Esophagus muscularis mucosa (tissue), 3 donors: ENCODE data around the gene HSPA4.

Experiments used
- POLR2A ChIP-seq: fragments of 450-650 bp; IDR thresholded peaks from one replicate; pipeline ENCODE4 v1.6.1; 2017; ENCODE audit warnings: antibody characterized with exemption, moderate library complexity, mild to moderate bottlenecking, low read depth
- POLR2AphosphoS5 ChIP-seq, 2 donors: sonication (generic); formaldehyde crosslinking; IDR thresholded peaks; one replicate each; pipeline ENCODE4 v1.6.1; 2017; ENCODE audit warnings: antibody characterized with exemption in 2 of 2
- TF ChIP-seq, protein P1 (sequence below), 3 experiments: fragments of 200-600 bp in 2 of 3; fragments of 450-650 bp in 1 of 3; sonication (generic) in 2 of 3; IDR thresholded peaks; one replicate each; pipeline ENCODE4 v1.5.1; 2017 to 2019; ENCODE audit warnings: antibody characterized with exemption in 3 of 3, mild to moderate bottlenecking in 2 of 3, moderate library complexity in 1 of 3

DNA sequence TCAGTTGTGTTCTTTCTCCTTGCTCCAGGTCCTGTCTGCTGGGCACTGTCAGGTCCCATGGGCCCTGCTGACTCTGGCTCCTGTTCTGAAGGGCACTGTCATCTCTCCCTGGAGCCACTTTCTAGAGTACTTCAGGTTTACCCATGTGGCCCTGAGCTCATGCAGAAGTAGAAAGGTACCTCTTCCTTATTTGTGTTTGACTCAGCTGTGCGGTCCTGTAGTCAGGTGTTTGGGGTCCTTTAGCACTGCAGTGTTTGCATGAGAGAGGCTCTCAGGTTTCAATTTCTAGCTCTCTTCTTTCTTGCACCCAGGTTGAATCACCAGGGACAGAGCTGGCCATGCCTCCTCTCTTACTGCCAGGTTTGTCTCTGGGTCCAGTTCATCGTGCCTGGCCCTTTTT, 71.5 kb downstream of the HSPA4 start:
- TF ChIP-seq, protein P1, sequence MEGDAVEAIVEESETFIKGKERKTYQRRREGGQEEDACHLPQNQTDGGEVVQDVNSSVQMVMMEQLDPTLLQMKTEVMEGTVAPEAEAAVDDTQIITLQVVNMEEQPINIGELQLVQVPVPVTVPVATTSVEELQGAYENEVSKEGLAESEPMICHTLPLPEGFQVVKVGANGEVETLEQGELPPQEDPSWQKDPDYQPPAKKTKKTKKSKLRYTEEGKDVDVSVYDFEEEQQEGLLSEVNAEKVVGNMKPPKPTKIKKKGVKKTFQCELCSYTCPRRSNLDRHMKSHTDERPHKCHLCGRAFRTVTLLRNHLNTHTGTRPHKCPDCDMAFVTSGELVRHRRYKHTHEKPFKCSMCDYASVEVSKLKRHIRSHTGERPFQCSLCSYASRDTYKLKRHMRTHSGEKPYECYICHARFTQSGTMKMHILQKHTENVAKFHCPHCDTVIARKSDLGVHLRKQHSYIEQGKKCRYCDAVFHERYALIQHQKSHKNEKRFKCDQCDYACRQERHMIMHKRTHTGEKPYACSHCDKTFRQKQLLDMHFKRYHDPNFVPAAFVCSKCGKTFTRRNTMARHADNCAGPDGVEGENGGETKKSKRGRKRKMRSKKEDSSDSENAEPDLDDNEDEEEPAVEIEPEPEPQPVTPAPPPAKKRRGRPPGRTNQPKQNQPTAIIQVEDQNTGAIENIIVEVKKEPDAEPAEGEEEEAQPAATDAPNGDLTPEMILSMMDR (IDR thresholded peaks at IDR 0.05) = no peak
- TF ChIP-seq POLR2AphosphoS5 (IDR thresholded peaks at IDR 0.05) (no peak), POLR2A (no peak)
